Smooth muscle cell (in vitro differentiated cells): ENCODE results near the gene PDYN. TPM values are rescaled to one million over a fixed set of nuclear protein-coding genes. Genes with fewer than 3 reads are reported as not detected.

Experiments
- DNase-seq: peaks from one replicate; lab custom pipeline; 2025; ENCODE audit not compliant: unreplicated experiment; lab: John Stamatoyannopoulos, UW
- H2AFZ ChIP-seq: fragments of 200-600 bp; sonication (generic); 2 replicates; pipeline ENCODE4 v1.6.0; 2016; ENCODE audit warnings: antibody characterized with exemption, low read depth, mild to moderate bottlenecking
- H3F3A ChIP-seq: fragments of 200-600 bp; sonication (generic); 2 replicates; pipeline ENCODE4 v1.6.0; 2017; ENCODE audit warnings: antibody characterized with exemption, low read depth
- H3K27ac ChIP-seq: fragments of 200-600 bp; sonication (generic); 2 replicates; pipeline ENCODE4 v1.5.1; 2016; ENCODE audit warnings: low read depth, mild to moderate bottlenecking
- H3K27me3 ChIP-seq: fragments of 200-600 bp; sonication (generic); 2 replicates; pipeline ENCODE4 v1.6.1; 2016; ENCODE audit warnings: low read depth, mild to moderate bottlenecking
- H3K36me3 ChIP-seq: fragments of 200-600 bp; sonication (generic); 2 replicates; pipeline ENCODE4 v1.5.1; 2016; ENCODE audit warnings: low read depth
- H3K4me1 ChIP-seq: fragments of 200-600 bp; sonication (generic); 2 replicates; pipeline ENCODE4 v1.5.1; 2016; ENCODE audit warnings: low read depth
- H3K4me2 ChIP-seq: fragments of 200-600 bp; sonication (generic); 2 replicates; pipeline ENCODE4 v1.6.0; 2016; ENCODE audit warnings: mild to moderate bottlenecking
- H3K4me3 ChIP-seq: fragments of 200-600 bp; sonication (generic); 2 replicates; pipeline ENCODE4 v1.5.1; 2016; ENCODE audit warnings: mild to moderate bottlenecking
- H3K79me2 ChIP-seq: fragments of 200-600 bp; sonication (generic); 2 replicates; pipeline ENCODE4 v1.6.0; 2016; ENCODE audit warnings: low read depth, mild to moderate bottlenecking
- H3K9ac ChIP-seq: fragments of 200-600 bp; sonication (generic); 2 replicates; pipeline ENCODE4 v1.6.0; 2016; ENCODE audit warnings: low read depth
- H3K9me3 ChIP-seq: fragments of 200-600 bp; sonication (generic); replicated peaks from 2 replicates; pipeline ENCODE4 v1.5.1; 2016; ENCODE audit warnings: low read depth
- H4K20me1 ChIP-seq: fragments of 200-600 bp; sonication (generic); 2 replicates; pipeline ENCODE4 v1.6.0; 2016; ENCODE audit warnings: low read depth
- WGBS: methylation state at CpG from one replicate; pipeline ENCODE4 v1.1.7; 2016; ENCODE audit warnings: low lambda C conversion rate; 5-methylcytosine and 5-hydroxymethylcytosine counted together
- polyA plus RNA-seq: library from polyadenylated mRNA; unstranded; fragments of >200 nt; fragmentation: Nextera tagmentation; extraction: Ambion mirVana; gene quantifications from 2 replicates; pipeline ENCODE4 v1.2.1, GENCODE V29; 2016
- total RNA-seq: library from RNA; depleted of rRNA; stranded (reverse); fragments of >200 nt; gene quantifications from 2 replicates; pipeline ENCODE4 v1.2.3, GENCODE V29; 2014
- TF ChIP-seq, protein P1 (sequence below): fragments of 200-600 bp; sonication (generic); IDR thresholded peaks from 2 replicates; pipeline ENCODE4 v1.5.1; 2017; ENCODE audit warnings: borderline replicate concordance, mild to moderate bottlenecking, antibody characterized with exemption; ENCODE audit not compliant: insufficient read depth, poor library complexity, severe bottlenecking

Gene PDYN
- total and polyA plus RNA-seq, 2 experiments from 2014 or later = not detected

DNA sequence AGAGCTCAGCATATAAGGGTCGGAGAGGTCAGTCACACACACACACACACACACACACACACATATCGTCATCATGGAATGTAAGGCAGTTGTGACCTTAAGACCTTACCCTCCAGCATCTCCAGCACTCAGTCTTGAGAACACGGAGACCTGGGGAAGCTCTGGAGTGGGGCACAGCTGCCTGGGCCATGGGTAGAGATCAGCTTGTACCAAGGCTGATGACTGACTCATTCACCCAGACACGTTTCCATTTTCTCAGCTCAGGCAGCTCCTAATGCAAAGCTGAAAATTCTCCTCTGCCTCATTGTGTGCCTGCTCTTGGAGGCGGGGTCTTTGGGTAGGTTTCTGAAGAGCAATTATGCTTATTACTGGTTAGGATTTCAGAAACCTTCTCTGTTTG is 38.3 kb upstream of the PDYN start:
- no peaks in the 10 kb centered on the region for H4K20me1 ChIP-seq
- no peaks in the 10 kb centered on the region for H3F3A ChIP-seq
- no peaks in the 10 kb centered on the region for H3K9me3 ChIP-seq
- no peak overlapping the region for H3K27ac ChIP-seq
- H3K79me2 ChIP-seq = no peaks in the 10 kb centered on the region
- no peaks in the 10 kb centered on the region for H3K4me1 ChIP-seq
- peaks cover 26% of the 10 kb centered on the region for H3K27me3 ChIP-seq
- H3K36me3 ChIP-seq = no peaks in the 10 kb centered on the region
- no peak overlapping the region for H3K9ac ChIP-seq
- no peak overlapping the region for H2AFZ ChIP-seq
- 53% methylated on average over 5 of the region's 5 CpGs for WGBS
- no peak for DNase-seq
- no peak overlapping the region for H3K4me2 ChIP-seq
- TF ChIP-seq, protein P1, sequence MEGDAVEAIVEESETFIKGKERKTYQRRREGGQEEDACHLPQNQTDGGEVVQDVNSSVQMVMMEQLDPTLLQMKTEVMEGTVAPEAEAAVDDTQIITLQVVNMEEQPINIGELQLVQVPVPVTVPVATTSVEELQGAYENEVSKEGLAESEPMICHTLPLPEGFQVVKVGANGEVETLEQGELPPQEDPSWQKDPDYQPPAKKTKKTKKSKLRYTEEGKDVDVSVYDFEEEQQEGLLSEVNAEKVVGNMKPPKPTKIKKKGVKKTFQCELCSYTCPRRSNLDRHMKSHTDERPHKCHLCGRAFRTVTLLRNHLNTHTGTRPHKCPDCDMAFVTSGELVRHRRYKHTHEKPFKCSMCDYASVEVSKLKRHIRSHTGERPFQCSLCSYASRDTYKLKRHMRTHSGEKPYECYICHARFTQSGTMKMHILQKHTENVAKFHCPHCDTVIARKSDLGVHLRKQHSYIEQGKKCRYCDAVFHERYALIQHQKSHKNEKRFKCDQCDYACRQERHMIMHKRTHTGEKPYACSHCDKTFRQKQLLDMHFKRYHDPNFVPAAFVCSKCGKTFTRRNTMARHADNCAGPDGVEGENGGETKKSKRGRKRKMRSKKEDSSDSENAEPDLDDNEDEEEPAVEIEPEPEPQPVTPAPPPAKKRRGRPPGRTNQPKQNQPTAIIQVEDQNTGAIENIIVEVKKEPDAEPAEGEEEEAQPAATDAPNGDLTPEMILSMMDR = no peak
- H3K4me3 ChIP-seq = no peak overlapping the region

DNA sequence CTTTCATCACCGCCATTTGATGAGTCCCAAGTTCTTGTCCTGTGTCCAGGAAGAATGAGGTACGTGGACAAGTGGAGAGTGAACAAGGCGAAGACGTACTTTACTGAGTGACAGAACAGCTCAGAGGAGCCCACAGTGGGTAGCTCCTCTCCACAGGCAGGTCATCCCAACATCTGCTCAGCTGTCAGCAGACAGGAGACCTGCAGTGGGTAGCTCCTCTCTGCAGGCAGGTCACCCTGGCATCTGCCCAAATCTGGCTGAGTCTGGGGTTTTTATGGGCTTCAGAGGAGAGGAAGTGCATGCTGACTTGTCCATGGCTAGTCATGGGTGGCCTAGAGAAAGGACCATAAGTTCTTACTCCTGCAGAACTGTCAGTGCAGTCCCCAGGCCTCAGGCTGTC is 32.7 kb upstream of the PDYN start:
- Histone ChIP-seq H2AFZ (no peak overlapping the region), H3K4me2 (no peak overlapping the region), H4K20me1 (no peaks in the 10 kb centered on the region), H3K4me1 (no peaks in the 10 kb centered on the region), H3K9me3 (no peaks in the 10 kb centered on the region), H3K79me2 (no peaks in the 10 kb centered on the region), H3K36me3 (no peaks in the 10 kb centered on the region), H3K27me3 (peaks cover 35% of the 10 kb centered on the region), H3K27ac (no peak overlapping the region), H3K4me3 (no peak overlapping the region), H3K9ac (no peak overlapping the region), H3F3A (no peaks in the 10 kb centered on the region)
- DNase-seq = no peak
- 93% methylated on average over 4 of the region's 4 CpGs for WGBS
- TF ChIP-seq, protein P1 = no peak

DNA sequence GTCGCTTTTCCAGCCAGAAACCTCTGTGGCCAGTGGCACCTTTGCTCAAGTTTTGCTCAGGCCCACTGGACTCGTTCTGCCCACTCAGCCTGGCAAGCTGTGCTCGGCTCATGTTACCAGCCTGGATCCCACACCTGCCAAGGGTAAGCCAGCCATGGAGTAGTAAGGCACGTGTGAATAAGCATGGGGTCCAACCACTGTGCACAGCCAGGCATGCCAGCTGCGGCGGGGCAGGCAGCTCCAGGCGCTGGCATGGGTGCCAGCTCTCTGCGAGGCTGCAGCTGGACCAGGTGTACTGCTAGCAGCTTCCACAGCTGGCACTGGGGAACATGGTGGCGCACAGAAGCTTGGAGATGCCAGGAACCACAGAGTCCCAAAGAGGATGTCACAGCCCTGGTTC is 32.1 kb upstream of the PDYN start:
- Histone ChIP-seq H3K4me3 (no peak overlapping the region), H2AFZ (no peak overlapping the region), H3K36me3 (no peaks in the 10 kb centered on the region), H3K9me3 (no peaks in the 10 kb centered on the region), H3F3A (no peaks in the 10 kb centered on the region), H4K20me1 (no peaks in the 10 kb centered on the region), H3K9ac (no peak overlapping the region), H3K4me2 (no peak overlapping the region), H3K27me3 (peaks cover 37% of the 10 kb centered on the region), H3K4me1 (no peaks in the 10 kb centered on the region), H3K27ac (no peak overlapping the region), H3K79me2 (no peaks in the 10 kb centered on the region)
- 79% methylated on average over 9 of the region's 9 CpGs for WGBS
- TF ChIP-seq, protein P1 = no peak
- no peak for DNase-seq

DNA sequence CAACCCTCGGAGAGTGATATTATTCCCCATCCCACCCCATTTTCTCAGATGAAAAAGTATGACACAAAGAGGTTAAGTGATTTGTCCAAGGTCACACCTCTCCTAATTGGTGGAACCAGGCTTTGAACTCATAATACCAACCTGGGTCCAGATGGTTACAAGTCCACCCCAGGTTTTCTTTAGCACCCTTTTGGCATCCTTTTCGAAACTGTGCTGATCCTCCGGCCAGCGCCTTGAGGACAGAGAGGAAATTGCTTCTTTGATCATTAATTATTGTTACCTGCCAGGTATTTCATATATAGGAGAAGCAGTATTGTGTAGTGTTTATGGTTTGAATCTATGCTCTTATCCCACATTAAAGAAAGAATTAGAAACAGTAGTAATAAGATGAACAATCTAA is 29.3 kb upstream of the PDYN start:
- Histone ChIP-seq H3K4me2 (no peak overlapping the region), H3K9ac (no peak overlapping the region), H3K4me1 (no peaks in the 10 kb centered on the region), H3K79me2 (no peaks in the 10 kb centered on the region), H3F3A (no peaks in the 10 kb centered on the region), H4K20me1 (no peaks in the 10 kb centered on the region), H3K36me3 (no peaks in the 10 kb centered on the region), H3K27me3 (peaks cover 36% of the 10 kb centered on the region), H3K27ac (no peak overlapping the region), H3K9me3 (no peaks in the 10 kb centered on the region), H3K4me3 (no peak overlapping the region), H2AFZ (no peak overlapping the region)
- TF ChIP-seq, protein P1 = no peak
- DNase-seq = no peak
- WGBS = 44% methylated on average over 4 of the region's 4 CpGs
